HG03342 (cell line): ENCODE results near the gene HEATR5B.
"Not testable (repeated sequence)": the region's sequence is repeated elsewhere in the genome, so short reads cannot be mapped to it uniquely, and the experiment has no call there.

Experiments used
- ATAC-seq: cut with Tn5 transposase; IDR thresholded peaks from one replicate; pipeline ENCODE4 v1.9.1; 2021; ENCODE audit warnings: mild to moderate bottlenecking, moderate library complexity; ENCODE audit not compliant: unreplicated experiment

HEATR5B gene

DNA sequence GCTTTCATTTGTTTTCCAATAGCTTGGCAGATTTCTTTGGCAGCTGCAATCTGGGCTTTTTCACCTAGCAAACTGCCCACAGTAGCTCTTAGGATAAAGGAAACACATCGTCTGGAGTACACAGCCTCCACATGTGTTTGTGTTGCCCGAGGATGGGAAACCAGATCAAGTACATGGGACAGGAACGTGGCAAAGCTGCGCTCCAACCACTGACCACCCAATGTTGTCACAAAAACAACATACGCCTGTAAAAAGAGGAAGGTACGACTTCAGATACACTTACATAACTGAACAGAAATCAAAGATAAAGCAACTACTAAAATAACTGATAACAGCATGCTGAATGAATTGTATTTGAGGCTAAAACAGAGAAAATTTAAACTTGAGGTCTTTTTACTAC is 15.5 kb downstream of the HEATR5B start:
- ATAC-seq = no peak

DNA sequence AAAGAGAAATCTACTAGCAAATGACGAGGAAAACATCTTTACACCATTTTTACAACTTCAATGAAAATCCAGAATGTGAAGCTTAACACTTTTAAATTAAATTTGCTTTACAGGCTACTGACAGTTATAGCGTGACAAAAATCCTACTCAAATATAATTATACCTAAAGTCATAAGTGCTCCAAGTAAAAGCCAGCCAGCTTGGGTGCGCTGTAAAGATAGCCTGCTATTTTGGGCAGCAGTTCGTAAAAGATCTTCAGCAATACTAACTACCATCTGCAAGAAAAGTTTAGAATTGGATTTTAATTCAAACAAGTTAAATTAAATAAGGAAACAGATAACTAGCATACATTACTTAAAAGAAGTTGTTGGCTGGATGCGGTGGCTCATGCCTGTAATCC is 22.4 kb downstream of the HEATR5B start:
- ATAC-seq = no peak

DNA sequence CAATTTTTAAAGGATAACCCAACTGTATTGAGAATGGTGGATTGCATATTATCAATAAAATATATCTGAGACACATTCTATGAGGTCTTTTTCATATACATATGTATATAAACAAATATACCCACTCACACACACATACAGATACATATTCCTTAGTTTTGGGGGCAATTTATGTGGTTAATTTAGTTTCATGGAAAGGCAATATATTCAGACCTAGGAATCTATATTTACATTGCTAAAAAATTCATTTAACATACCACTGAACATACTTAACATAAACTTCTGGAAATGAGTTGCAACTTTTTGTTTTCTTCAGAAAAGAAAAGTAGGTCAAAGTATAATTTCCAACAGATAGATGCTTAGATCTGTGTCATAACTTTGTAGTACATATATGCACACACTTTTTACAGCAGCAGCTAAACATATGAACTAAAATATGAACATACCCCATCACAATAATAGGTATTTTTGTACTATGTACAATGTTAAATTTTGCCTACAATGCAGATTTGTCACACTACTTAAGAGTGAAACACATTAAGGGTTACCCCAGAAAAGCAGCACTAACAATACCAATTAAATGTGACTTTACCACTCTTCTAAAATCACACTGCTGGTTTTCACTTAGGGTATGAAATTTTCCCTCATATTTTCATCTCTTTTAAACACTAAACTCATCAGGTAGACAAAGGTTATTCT is 23.0 kb downstream of the HEATR5B start:
- no peak for ATAC-seq

DNA sequence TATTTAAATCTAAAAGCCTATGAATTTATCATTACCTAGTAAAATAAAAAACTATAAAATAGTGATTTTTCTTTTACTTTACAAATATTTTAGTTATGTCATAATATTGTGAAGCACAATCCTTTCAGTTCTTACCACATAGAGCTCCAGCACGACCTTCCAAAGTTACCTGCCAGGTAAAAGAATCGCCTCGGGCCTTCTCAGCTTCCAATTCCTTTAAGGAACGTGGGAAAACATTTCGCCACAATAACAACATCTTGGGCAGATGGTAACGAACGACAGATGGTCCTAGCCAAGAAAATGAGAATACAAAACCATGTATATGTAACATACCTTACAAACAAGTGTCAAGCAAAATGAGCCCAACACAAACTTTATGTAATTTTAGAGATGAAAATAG is 23.7 kb downstream of the HEATR5B start:
- no peak for ATAC-seq

DNA sequence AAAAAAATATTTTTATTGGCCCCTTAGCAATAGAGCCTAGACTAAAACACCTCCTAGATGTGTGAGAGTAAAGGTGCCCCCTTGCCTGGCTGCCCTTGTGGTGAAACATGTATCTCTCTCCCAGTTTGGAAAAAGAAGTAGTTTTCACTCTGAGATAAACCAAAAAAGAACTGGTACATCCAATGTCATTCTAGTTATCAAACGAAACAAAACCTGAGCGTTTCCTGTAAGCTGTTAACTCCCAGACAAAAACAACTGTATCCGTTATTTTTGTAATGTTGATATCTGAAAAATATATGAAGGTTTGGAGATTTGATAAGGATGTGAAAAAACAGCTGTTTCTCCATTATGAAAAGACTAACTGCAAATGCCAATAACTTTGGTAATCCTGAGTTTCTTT is 24.3 kb downstream of the HEATR5B start:
- ATAC-seq = no peak

DNA sequence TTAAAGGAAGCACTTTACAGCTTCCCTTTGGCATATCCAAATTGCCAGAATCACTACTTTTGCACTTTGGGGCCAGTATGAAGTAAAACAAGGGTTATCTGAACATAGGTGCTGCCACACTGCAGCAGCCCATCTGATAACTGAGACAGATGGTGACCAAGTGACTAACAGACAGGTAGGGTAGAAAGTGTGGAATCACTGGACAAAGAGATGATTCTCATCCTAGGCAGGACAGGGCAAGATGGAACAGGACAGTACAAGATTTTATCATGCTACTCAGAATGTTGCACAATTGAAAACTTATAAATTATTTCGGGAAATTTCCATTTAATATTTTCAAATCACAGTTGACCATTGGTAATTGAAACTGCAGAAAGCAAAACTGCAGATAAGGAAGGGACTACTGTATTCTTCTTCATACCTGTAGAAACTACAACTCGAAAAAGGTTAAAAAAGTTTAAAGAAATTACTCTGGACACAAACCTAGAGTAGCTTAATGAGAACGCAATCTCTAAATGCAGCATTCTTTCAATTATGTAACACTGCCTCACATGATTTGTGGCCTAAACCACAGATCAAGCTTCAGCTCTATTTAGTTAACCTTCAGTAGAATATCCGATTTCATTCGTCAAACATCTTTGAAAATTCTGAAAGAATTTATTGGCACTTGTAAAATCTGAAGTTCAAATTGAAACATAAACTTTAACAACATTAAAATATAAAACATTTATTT is 31.4 kb downstream of the HEATR5B start:
- ATAC-seq = no peak

DNA sequence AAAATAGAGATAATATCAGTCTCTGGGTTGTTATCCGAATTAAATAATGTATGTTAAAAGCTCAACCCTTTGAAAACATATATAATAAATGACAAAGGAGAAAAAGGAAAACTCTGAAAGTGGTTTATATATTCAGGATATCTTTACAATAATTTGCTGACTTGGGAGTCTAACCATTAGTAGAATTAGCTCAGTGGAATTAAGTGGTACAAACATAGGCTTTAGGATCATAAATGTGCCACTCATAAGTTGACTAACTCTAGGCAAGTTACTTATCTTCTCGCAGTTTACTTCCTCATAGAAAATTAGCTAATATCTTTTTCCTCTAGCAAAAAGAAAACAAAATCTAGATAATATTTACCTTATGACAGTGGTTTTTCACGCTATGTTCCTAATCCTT is 44.6 kb downstream of the HEATR5B start:
- no peak for ATAC-seq

DNA sequence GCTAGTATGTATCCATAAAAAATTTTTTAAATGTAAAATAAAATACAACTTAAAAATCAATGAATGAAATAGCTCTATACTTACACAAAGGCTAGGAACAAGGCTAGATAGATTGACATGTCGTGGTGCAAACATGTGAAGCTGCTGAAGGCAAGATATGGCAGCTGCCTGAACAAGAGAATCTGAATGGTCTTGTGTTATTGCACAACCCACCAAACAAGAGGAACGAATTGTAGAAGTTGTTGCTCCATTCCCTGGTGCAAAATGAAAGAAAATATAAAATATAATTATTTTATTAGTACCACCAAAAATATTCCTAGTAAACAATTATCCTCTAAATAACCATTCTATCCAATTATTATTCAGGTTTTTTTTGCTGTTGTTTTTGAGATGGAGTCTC is 46.4 kb downstream of the HEATR5B start:
- ATAC-seq = no peak

DNA sequence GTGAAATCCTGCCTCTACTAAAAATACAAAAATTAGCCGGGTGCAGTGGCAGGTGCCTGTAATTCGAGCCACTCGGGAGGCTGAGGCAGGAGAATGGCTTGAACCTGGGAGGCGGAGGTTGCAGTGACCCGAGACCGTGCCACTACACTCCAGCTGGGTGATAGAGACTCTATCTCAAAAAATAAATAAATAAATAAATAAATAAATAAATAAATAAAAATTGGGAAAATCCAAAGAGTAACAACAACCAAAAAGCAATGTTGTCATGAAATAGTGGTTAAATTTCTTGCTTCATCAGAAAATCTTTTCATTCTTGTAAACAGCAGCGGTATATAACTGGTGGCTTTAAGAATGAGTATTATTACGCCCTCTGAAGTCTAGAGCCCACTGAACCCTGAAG is 54.4 kb downstream of the HEATR5B start:
- no peak for ATAC-seq

DNA sequence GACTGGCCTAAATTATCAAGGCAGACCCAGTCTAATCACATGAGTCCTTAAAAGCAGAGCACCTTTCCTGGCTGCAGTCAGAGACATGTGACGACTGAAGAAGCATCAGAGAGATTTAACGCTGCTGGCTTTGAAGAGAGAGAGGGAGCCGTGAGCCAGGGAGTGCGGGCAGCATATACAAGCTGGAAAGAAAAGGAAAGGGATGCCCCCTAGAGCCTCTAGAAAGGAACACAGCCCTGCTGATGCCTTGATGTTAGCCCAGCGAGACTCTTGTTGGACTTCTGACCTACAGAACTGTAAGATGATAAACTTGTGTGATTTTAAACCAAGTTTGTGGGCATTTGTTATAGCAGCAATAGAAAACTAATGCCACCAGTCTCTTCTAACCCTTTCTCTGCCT is 58.1 kb downstream of the HEATR5B start:
- ATAC-seq = no peak

DNA sequence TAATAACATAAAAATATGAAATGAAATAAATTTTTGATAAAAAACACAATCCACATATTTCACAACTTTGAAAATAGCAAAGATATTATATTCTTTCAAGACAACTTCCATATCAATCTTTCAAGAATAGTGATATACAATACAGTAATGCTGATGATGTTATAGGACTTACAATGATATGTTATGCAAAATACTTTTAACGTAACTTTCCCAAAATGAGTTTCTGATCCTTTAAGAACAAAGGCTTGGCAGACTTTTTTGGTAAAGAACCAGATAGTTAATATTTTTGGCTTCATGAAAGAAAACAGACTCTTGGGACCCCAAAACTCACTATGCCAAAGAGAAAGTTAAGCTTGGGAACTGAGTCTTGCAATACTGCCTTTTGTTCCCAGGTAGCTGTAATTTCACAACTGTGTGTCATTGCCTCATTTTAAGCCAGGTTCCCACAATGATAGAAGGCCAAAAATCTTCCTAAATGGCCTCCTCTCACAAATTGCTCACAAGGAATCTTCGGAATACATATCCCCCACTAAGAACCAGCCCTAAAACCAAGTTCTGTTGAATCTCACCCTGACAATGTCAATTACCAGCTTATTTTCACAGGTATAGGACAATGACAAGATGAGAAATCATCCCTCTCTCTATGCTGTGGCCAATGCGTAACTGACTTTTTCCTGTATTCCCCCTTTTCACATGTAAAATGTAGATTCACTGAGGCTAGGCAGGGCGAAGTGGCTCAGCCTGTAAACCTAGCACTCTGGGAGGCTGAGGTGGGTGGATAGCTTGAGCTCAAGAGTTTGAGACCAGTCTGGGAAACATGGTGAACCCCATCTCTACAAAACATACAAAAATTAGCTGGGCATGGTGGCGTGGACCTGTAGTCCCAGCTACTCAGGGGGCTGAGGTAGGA is 63.0 kb downstream of the HEATR5B start:
- ATAC-seq = no peak

DNA sequence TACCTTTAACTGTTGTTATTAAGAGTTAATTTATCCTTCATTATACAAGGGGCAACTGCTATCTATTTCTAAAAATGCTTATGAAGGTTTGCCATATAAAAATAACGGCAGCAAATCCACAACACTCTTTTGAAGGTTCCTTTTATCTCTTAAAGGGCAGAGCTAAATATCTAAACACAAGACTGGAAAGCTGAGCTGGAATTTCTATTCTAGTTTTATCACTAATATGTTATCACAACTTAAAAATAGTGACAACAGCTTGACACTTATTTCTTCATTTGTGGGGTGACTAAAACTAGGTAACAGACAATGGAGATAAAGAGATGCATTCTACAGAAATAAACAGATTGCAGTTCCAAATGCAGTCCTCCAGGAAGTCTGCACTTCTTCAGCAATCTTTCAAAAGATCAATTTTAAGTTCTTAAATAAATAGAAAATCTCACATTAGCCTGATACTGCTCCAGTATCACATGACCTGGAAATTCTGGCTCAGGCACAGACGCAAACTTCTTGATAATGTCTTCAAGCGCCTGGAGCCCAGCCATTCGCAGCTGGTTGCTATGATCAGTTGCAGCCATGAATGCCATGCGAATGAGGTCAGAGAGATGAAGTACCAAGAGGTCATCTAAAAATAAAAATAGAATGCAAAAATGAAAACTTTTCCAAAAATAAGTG is 63.8 kb downstream of the HEATR5B start:
- ATAC-seq = no peak

DNA sequence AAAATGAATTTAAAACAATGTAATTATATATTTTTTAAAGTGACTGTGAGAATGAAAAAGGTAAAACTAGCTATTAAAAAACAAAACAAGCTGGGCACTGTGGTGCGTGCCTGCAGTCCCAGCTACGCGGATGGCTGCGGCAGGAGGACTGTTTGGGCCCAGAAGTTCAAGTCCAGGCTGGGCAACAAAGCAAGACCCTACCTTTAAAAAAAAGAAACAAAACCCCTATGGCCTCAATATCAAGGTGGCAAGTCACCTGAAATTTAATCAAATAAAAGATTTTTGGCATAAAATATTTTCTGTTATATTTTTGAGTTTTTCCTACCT is 70.9 kb downstream of the HEATR5B start:
- ATAC-seq = peak; percentile 22

DNA sequence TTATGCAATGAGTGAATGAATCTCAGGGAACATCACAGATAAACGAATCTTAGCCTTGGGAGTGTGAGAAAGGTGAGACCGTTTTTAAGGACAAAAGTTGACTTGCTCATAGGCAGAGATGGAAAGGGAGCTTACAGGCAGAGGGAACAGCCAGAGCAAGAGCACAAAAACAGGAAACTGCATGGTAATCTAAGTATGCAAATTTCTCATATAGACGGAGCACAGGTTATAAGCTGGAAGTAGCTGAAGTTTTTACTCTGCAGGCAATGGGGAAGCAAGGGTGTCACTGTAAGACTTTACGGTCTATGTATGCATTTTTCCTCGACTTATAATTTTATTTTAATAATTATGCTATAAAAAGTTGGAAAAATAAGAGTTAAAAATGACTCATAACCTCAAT is 73.0 kb downstream of the HEATR5B start:
- peak; percentile 35 for ATAC-seq

DNA sequence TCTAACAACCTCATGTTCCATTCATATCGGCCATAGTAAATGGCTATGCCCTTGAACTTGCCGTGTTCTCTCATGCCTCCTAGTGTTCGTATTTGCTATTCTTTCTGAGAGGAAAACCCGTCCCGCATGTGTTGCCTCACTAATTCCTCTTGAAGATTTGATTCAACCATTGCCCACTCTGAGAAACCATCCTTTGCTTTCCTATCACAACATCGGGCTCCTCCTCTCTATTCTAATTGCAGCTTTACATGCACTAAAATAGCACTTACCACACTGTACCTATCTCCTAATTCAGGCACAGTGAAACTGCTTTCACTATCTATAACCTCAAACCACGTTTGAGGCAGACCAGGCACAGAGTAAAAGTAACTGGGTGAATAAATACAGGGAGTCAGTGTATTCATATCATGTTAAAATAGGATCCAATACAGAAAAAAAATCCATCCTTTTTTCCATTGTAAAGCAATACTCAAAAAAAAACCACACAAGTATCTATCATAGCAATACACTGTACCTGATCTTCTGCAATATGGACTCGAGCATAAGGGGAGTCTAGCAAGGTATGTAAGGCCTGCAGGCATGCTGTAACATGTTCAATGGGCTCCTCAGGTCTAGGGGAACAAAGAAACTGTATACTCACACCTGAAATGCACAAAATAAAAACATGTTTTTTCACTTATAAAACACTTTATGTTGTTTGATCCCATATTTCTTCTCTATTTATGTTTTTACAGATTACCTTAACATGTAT is 78.9 kb downstream of the HEATR5B start:
- ATAC-seq = peak; percentile 100

DNA sequence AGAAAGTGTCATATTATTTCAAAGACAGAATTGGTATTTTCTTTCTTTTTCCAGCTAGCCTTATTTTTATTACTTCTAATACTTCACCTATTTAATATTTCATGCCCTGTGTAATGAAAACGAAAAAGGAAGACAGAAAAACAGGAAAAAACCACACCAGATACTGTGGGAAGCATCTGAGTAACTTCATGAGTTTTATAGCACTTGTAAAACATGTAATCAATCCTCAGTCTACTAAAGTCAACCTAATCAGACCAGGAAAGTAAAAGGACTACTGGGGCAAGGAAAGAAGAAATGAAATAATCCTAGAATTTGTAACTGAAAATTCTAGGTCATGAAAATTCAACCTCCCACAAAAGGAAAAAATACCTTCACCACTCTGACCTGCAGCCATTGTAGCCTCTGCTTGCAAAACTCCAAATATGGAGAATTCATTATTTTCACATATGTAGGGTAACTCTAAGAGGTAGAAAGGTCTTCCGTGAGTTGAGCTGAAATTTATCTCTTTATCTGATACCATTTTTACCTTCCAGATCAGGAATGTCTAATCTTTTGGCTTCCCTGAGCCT is 83.1 kb downstream of the HEATR5B start:
- ATAC-seq = no peak

DNA sequence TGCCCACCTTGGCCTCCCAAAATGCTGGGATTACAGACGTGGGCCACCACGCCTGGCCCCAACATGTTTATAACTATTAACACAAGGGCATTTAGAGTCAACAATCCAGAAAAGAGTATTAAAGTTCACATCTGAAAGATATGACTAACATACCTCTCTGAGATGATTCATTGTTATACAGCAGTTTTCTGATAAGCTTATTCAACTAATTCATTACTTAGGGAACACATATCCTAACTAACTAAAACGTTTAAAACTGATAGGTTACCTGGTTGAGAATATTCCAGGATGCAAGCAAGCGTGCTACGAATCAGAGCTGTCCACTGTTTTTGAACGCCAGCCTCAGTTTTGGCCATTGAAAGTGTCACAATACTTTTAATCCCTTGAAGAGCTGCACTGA is 83.9 kb downstream of the HEATR5B start:
- ATAC-seq = no peak

DNA sequence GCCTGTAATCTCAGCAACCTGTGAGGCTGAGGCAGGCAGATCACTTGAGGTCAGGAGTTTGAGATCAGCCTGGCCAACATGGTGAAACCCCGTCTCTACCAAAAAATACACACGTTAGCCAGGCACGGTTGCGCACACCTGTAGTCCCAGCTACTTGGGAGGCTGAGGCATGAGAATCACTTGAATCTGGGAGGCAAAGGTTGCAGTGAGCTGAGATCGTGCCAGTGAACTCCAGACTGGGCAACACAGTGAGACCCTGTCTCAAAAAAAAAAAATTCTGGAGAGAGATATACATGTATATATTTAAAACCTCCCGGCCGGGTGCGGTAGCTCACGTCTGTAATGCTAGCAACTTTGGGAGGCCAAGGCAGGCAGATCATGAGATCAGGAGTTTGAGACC is 84.8 kb downstream of the HEATR5B start:
- ATAC-seq = not testable (repeated sequence)

DNA sequence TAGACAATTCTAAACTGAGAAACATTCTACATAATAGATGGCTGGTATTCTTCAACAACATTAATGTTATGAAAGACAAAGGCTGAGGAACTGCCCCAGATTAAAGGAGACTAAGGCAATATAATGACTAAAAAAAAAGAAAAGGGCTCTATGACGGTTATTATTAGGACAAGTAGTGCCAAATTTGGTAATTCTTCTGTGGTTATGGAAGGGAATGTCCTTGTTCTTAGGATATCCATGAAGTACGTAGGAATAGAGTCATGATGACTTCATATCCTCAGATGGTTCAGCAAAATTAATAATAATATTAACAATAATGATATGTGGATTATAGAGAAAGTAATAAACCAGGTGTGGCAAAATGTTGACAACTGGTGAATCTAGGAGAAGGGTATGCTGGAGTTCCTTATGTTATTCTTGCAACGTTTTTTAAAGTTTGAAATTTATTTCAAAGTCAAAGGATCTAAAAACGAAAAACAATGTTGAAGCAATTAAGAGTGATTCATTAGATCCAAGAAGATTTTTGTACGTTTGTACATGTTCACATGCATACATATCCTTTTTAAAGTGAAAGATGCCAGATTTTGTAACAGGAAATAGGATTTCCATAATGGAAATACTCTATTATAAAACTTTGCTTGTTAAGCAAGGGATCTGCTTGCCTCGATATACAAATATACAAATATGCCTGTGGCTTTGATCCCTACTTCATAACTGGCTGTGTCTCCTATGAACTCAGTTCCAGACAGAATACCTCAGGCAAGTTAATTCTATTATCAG is 90.1 kb downstream of the HEATR5B start:
- no peak for ATAC-seq
